HG03520 (cell line): Measurements from ENCODE around the gene ADCY2.

Source experiments
- ATAC-seq: cut with Tn5 transposase; IDR thresholded peaks from one replicate; pipeline ENCODE4 v1.9.1; 2021; ENCODE audit warnings: mild to moderate bottlenecking, moderate library complexity; ENCODE audit not compliant: unreplicated experiment

Gene ADCY2

DNA sequence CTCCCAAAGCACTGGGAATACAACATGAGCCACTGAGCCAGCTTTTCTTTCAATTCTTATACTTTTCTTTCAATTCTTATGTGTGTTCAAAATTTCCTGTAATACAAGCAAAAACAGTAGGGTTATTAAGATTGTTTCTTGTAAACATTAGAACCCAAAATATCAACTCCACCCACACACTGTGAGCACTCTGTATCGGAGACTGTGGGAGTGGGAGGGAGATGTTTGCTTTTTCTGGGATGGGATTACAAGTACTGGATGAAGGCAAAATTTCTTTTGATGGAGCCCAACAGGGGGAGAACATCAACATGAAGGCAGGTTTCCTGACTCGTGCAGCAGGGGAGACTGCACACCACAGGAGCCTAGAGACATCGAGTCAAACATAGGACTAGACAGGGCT, 459.7 kb downstream of the ADCY2 start:
- ATAC-seq = no peak

GRCh38 chr5:7856855-7857254, 460.9 kb downstream of the ADCY2 start:
- no peak for ATAC-seq

GRCh38 chr5:7857361-7857760, 461.4 kb downstream of the ADCY2 start:
- no peak for ATAC-seq

DNA sequence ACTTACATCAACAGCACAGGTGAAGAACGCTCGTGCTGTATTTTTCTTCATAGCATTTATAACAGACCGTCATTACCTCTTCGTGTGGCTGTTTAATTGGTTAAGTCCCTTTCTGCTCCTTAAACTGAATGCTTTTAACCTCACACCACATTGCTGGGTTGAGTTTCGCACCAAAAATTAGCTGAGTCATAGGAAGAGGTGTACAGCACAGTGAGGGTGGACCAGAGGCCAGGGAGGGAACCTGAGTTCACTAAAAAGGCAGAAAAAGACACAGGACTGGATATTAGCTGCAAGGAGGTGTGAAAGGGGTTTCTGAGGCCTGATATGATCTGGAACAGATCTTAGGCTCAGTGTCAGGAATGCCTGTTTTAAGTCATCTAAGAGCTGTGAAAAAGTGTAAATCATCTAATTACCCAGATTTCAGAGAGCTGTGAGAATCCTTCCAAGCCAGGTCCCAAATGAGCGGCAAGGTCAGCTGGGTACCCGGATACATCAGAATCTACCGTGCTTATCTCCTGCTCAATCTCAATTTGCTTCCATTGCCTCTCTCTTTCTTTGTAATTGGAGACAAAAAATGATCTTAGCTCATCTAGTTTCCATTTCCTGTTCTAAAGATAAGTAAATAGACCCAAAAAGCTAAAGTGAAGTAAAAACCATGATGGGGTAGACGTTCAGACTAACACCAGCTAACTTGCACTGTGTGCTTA, 462.1 kb downstream of the ADCY2 start:
- no peak for ATAC-seq

- ATAC-seq = no peak
Measured at GRCh38 chr5:7866196-7866595, 470.3 kb downstream of the ADCY2 start.

GRCh38 chr5:7867260-7867659, 471.3 kb downstream of the ADCY2 start:
- no peak for ATAC-seq

GRCh38 chr5:7868427-7868772, 472.5 kb downstream of the ADCY2 start:
- ATAC-seq = no peak

DNA sequence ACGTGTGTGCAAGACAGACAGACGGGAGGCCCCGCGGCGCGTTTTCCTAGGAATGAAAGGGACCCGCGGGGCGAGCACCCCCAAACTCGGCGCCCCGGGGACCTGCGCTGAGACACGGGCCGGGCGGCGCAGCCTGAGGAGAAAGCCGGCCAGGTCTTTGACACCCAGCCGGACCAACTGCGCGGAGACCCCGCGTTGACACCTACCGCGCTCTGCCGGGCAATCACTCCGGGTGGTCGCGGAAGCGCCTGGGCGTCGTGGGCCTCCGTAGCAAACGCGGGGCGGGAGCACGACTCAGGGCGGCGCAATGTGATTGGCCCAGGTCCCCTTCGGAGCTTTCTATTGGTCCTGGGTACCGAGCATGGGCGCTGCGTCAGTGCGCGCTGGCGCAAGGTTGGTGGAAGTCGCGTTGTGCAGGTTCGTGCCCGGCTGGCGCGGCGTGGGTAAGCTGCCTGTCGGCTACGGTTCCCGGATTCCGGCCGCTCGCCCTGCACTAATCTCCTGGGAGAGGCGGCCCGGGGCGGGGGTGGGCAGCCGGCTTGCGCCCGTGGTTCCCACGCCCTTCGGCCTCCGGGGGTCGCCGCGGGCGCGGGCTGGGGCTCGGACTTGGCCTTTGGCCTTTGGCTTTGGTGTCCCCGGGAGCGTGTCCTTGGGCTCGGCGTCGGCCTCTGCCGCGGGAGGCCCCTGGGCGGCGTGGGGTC, 473.0 kb downstream of the ADCY2 start, which contains the start of the genes FASTKD3 and MTRR:
Gene FASTKD3, minus strand, starts transcription at position 259 of the 701 bp plus-strand sequence. CDS start 948 bp downstream, outside the sequence.
Gene MTRR, plus strand, starts transcription at position 376 of the 701 bp plus-strand sequence. CDS start 1,647 bp downstream, outside the sequence.
- ATAC-seq = peak; percentile 98

DNA sequence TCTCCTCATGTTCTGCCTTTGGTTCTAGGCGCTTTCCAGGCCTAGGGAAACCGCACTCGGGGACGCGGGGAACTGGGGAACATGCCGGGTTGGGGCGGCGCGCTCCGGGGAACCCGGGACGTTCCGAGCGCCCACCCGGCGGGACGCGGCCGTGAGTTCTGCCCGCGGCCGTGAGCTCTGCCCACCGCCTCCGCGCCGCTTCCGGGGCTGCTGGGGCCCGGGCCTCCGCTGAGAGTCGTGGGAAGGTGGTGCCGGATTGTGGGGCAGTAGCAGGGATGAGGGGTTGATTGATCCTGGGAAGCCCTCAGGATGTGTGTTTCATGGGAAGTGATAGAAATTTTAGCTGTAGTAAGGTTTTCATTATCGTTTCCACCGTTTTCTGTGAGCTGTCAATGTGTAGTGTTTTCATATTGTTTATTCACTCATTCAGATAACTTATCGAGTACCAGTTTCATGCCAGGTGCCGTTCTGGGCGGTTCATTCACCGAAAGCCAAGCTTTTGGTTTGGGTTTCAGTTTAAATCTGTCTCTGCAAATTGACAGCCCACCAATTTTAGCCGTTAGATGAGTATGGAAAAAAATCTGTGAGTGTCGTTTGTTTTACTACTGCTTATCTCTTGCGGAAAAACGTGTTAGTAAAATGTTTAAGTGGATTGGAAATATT, 473.7 kb downstream of the ADCY2 start:
- ATAC-seq = peak; percentile 24

DNA sequence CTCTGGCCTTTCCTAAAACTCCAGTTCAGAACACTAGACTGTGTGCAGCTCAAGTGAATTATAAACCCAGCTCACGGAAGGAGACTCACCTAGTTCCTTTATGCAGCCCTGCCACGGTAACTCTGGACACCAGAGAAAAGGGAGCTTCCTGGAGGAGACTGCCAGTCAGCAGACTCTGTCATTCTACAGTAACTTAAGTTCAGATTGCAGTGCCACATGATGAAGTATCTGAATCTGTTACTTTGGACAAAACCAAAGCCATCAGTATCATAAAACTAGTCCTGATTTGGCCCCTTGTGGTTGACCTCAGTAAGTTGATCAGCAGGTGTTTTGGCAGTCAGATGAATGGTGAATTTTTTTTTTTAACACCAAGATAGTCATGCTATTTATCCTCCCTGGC, 475.7 kb downstream of the ADCY2 start:
- ATAC-seq = no peak

- ATAC-seq = no peak
Measured at GRCh38 chr5:7872517-7873130, 476.7 kb downstream of the ADCY2 start.

GRCh38 chr5:7873216-7873615, 477.3 kb downstream of the ADCY2 start:
- ATAC-seq = no peak

DNA sequence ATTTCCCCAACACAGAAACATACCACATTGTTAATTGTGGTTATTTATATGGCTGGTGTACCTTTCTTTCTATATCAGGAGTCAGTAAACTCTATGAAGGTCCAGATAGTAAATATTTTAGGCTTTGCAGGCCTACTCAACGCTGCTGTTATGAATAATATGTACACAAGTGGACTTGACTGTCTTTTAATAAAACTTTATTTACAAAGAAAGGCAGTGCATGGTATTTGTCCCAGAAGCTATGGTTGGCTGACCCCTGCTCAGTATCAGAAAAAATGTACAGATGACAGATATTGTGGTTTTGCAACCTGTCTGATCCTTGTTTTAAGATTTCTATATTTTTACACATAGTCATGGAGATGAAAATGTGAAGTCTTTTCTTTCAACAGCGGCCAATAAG, 478.7 kb downstream of the ADCY2 start:
- no peak for ATAC-seq

GRCh38 chr5:7875151-7875550, 479.2 kb downstream of the ADCY2 start:
- ATAC-seq = no peak

GRCh38 chr5:7876867-7877266, 480.9 kb downstream of the ADCY2 start:
- peak; percentile 69 for ATAC-seq

DNA sequence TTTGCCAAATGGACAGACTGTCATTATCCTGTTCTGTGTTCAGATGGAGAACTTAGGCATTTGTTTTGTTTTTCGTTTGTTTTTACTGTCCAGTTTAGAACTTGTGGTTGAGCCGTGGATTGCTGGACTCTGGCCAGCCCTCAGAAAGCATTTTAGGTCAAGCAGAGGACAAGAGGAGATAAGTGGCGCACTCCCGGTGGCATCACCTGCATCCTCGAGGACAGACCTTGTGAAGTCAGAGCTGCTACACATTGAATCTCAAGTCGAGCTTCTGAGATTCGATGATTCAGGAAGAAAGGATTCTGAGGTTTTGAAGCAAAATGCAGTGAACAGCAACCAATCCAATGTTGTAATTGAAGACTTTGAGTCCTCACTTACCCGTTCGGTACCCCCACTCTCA, 481.9 kb downstream of the ADCY2 start:
- ATAC-seq = no peak

DNA sequence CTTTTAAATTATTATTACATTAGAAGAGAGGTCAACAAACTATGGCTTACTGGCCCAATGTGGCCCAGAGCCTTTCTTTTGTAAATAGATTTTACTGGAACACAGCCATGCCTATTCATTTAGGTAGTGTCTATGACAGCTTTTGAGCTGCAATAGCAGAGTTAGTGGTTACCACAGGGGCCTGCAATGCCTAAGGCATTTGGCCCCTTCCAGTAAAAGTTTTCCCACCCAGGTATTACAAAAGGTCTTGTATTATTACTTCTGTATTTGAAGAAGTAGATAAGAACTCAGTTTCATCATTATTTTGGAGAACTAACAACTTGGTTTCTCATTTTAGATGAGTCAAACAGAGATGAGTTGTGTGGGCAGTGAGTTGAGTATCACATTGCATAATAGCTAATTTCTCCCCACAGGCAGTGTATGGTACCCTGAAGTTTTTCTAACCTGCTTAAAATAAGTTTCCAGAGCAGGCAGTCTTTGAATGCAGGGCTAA, 482.5 kb downstream of the ADCY2 start:
- peak; percentile 93 for ATAC-seq
